Spinal cord (tissue), 10 donors: Measurements from ENCODE around the gene MICA. TPM values are rescaled to one million over a fixed set of nuclear protein-coding genes. Genes with fewer than 3 reads are reported as not detected.

Experiments used
- DNase-seq, 6 donors: peaks; one replicate each; pipeline versions ENCODE4 v3.0.0 to v3.0.0-alpha.2; 2013 to 2015; ENCODE audit warnings: low spot score in 6 of 6, low read depth in 4 of 6
- H3K27ac ChIP-seq: one replicate; pipeline ENCODE4 v1.5.1; 2013; ENCODE audit warnings: low read depth, low read length, control low read depth
- H3K27me3 ChIP-seq: one replicate; pipeline ENCODE4 v1.6.1; 2013; ENCODE audit warnings: low read length; ENCODE audit not compliant: control insufficient read depth, insufficient read depth
- H3K36me3 ChIP-seq: one replicate; pipeline ENCODE4 v1.6.1; 2013; ENCODE audit warnings: low read length; ENCODE audit not compliant: control insufficient read depth, insufficient read depth
- H3K4me1 ChIP-seq: one replicate; pipeline ENCODE4 v1.6.1; 2013; ENCODE audit warnings: low read length; ENCODE audit not compliant: control insufficient read depth, insufficient read depth
- H3K4me3 ChIP-seq: one replicate; pipeline ENCODE4 v1.5.1; 2013; ENCODE audit warnings: low read depth, low read length, control low read depth
- H3K9me3 ChIP-seq: one replicate; pipeline ENCODE4 v1.6.1; 2013; ENCODE audit warnings: low read length; ENCODE audit not compliant: control insufficient read depth, insufficient read depth
- WGBS: methylation state at CpG from one replicate; pipeline ENCODE4 v1.1.5; 2013; ENCODE audit warnings: missing lambda C conversion rate; ENCODE audit not compliant: insufficient coverage; 5-methylcytosine and 5-hydroxymethylcytosine counted together
- long read RNA-seq, 4 donors: transcript quantifications; one replicate each; lab custom pipeline, GENCODE V29; 2026
- polyA plus RNA-seq, 2 donors: library from polyadenylated mRNA; unstranded; fragments of 120-200 nt; gene quantifications; one replicate each; pipeline ENCODE4 v1.2.1, GENCODE V29; 2013; ENCODE audit not compliant: insufficient read length in 2 of 2
- total RNA-seq, 2 donors: library from RNA; depleted of rRNA in 1 of 2; stranded (reverse); fragments of 120-200 nt in 1 of 2; fragments of >200 nt in 1 of 2; gene quantifications; one replicate each; pipeline versions ENCODE4 v1.2.3 to v1.2.4, GENCODE V29; 2013 to 2014
- donor health status: healthy.

MICA gene
- total RNA-seq (10 to 100 TPM in 1 of 2 donors, 1 to 10 TPM in 1; 5.9 to 23.6 TPM), polyA plus RNA-seq (1 to 10 TPM; 4.2 to 6.0 TPM)
- long read RNA-seq, donor 1, partial matches to known transcripts: 0 of 1 reads
- long read RNA-seq, donor 1, other reads (novel, unspliced or antisense): 0 of 1 reads
- long read RNA-seq, donor 2, partial matches to known transcripts: 0 of 1 reads
- long read RNA-seq, donor 2, other reads (novel, unspliced or antisense): 0 of 1 reads
- long read RNA-seq, donor 3, partial matches to known transcripts: 0 of 2 reads
- long read RNA-seq, donor 3, other reads (novel, unspliced or antisense): 0 of 2 reads
- long read RNA-seq, donor 4, partial matches to known transcripts: 0 of 2 reads
- long read RNA-seq, donor 4, other reads (novel, unspliced or antisense): 0 of 2 reads

DNA sequence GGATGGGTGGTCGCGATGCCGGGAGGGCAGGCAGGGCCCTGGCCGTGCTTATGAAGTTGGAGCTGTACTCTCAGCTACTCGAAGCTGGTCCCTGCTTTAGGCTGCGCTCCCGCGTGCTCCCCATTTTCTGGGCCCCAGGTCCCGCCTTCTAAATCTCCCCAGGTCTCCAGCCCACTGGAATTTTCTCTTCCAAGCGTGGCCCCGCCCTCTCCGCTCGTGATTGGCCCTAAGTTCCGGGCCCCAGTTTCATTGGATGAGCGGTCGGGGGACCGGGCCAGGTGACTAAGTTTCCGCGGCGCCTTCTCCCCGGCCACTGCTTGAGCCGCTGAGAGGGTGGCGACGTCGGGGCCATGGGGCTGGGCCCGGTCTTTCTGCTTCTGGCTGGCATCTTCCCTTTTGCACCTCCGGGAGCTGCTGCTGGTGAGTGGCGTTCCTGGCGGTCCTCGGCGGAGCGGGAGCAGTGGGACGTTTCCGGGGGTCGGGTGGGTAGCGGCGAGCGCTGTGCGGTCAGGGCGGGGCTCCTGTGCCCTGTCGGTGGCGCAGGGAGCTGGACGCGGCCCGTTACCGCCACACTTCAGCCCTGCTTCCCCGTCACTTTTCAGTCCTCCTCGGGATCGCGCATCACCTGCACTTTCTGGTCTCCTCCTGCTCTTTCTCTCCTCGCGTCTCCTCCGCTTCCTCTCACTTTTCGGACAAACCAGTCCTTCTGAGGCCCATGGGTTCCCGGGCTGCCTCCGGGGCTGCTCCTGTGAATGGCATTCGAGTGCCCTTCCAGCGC, at the start of gene MICA:
Gene MICA, plus strand, starts transcription at position 313 of the 778 bp plus-strand sequence. Its CDS starts 38 bp downstream, at position 351.
- Histone ChIP-seq H3K4me1 (peaks cover 38% of the 10 kb centered on the region), H3K27me3 (peaks cover 49% of the 10 kb centered on the region), H3K9me3 (no peaks in the 10 kb centered on the region), H3K4me3 (peak within 1 kb of the TSS; percentile 67), H3K27ac (peak within 1 kb of the TSS; percentile 85), H3K36me3 (no peaks in the 10 kb centered on the region)
- DNase-seq: peak in 5 of 6 donors; percentile 36 to 88 (median 47)
- 0% methylated on average over 58 of the region's 58 CpGs for WGBS

DNA sequence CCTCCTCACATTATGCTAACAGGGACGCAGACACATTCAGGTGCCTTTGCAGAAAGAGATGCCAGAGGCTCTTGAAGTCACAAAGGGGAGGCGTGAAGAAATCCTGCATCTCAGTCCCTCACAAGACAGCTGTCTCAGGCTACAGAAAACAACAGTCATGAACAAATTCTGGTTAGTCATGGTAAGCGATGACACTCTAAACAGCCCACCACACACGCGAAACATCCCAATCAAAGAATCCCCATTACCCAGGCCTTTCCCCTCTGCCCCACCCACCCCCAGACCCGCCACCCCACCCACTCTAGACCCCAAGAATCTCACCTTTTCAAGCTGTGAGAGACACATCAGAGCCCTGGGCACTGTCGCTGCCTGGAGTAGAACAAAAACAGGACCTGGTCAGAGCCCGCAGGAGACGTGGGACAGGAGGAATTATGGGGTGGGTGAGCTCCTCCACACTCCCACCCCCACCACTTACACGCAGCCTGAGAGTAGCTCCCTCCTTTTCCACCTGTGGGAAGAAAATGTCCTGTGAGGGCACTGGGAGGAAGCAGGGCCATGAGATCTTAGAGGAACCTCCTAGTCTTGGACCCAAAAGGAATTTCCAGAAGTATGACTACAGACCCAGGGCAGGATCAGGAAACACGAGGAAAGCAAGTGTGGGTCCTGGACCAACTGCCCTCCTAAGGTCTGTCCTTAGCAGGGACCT, 49.1 kb upstream of the MICA start:
- no peak for DNase-seq
- 94% methylated on average over 1 of the region's 11 CpGs for WGBS
- Histone ChIP-seq H3K4me1 (peaks cover 10% of the 10 kb centered on the region), H3K9me3 (no peaks in the 10 kb centered on the region), H3K4me3 (no peak overlapping the region), H3K27me3 (peaks cover 14% of the 10 kb centered on the region), H3K27ac (no peak overlapping the region), H3K36me3 (no peaks in the 10 kb centered on the region)

DNA sequence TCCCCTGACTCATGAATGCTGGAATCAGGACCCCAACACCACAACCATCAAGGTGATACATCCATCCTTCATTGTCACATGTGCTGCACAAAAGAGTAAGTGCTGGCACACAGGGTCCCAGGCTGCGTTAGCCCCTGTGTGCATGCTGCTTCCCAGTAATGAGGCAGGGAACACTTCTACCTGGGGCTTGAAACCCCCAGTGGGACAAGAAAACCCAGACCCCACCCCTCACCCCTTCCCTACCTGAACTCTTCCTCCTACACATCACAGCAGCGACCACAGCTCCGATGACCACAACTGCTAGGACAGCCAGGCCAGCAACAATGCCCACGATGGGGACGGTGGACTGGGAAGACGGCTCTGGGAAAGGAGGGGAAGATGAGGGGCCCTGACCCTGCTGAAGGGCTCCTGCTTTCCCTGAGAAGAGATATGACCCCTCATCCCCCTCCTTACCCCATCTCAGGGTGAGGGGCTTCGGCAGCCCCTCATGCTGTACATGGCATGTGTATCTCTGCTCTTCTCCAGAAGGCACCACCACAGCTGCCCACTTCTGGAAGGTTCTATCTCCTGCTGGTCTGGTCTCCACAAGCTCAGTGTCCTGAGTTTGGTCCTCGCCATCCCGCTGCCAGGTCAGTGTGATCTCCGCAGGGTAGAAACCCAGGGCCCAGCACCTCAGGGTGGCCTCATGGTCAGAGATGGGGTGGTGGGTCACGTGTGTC, 48.4 kb upstream of the MICA start:
- H3K27me3 ChIP-seq: peaks cover 16% of the 10 kb centered on the region
- peaks cover 10% of the 10 kb centered on the region for H3K4me1 ChIP-seq
- no peak for DNase-seq
- no peak overlapping the region for H3K4me3 ChIP-seq
- H3K27ac ChIP-seq: no peak overlapping the region
- no peaks in the 10 kb centered on the region for H3K9me3 ChIP-seq
- 88% methylated on average over 6 of the region's 11 CpGs for WGBS
- H3K36me3 ChIP-seq: no peaks in the 10 kb centered on the region

DNA sequence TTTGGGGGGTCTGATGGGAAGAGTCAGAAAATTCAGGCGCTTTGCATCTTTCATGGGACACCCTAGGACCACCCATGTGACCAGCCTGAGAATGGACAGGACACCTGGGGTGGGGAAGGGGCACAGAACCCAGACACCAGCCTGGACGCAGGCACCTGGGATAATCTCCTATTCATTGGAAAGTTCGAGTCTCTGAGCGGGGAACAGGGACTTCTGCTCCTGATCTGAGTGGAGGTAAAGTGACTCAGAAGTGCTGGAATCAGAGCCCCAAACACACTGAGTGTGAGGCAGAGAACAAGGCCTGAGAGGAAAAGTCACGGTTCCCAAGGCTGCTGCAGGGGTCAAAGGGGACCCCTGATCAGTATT, 47.8 kb upstream of the MICA start:
- Histone ChIP-seq H3K9me3 (no peaks in the 10 kb centered on the region), H3K27me3 (peaks cover 20% of the 10 kb centered on the region), H3K36me3 (no peaks in the 10 kb centered on the region), H3K27ac (no peak overlapping the region), H3K4me3 (no peak overlapping the region), H3K4me1 (peaks cover 10% of the 10 kb centered on the region)
- 89% methylated on average over 3 of the region's 5 CpGs for WGBS
- no peak for DNase-seq

DNA sequence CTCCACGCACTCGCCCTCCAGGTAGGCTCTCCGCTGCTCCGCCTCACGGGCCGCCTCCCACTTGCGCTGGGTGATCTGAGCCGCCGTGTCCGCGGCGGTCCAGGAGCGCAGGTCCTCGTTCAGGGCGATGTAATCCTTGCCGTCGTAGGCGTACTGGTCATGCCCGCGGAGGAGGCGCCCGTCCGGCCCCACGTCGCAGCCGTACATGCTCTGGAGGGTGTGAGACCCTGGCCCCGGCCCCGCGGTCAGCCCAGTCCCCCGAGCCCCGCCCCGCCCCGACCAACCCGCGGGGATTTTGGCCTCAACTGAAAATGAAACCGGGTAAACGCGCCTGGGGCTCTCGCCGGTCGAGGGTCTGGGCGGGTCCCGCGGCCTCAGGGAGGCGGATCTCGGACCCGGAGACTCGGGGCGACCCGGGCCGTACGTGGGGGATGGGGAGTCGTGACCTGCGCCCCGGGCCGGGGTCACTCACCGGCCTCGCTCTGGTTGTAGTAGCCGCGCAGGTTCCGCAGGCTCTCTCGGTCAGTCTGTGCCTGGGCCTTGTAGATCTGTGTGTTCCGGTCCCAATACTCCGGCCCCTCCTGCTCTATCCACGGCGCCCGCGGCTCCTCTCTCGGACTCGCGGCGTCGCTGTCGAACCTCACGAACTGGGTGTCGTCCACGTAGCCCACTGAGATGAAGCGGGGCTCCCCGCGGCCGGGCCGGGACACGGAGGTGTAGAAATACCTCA, 47.0 kb upstream of the MICA start:
- Histone ChIP-seq H3K9me3 (no peaks in the 10 kb centered on the region), H3K27me3 (peaks cover 20% of the 10 kb centered on the region), H3K27ac (no peak overlapping the region), H3K36me3 (no peaks in the 10 kb centered on the region), H3K4me1 (peaks cover 10% of the 10 kb centered on the region), H3K4me3 (peak overlapping the region; percentile 50)
- WGBS: 2% methylated on average over 62 of the region's 83 CpGs
- peak in 1 of 6 donors; percentile 17 for DNase-seq

DNA sequence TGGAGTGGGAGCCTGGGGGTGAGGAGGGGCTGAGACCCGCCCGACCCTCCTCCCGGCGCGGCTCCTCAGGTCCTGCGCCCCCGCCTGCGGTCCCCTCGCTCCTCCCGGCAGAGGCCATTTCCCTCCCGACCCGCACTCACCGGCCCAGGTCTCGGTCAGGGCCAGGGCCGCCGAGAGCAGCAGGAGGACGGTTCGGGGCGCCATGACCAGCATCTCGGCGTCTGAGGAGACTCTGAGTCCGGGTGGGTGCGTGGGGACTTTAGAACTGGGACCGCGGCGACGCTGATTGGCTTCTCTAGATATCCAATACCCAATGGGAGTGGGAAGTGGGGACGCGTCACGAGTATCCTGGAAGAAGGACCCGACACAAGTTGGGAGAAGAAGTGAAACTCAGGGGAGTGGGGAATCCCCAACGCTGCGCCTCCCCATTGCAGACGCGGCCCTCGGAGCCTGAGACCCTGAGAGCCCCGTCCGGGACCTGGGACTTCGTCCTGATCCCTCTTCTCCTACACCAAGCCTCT, 46.4 kb upstream of the MICA start, which contains the start of gene HLA-B:
Gene HLA-B, minus strand, starts transcription at position 234 of the 521 bp plus-strand sequence. Its CDS starts 21 bp downstream, at position 213.
- under 1% methylated on average over 21 of the region's 39 CpGs for WGBS
- peaks cover 20% of the 10 kb centered on the region for H3K27me3 ChIP-seq
- H3K27ac ChIP-seq: no peak within 1 kb of the TSS
- DNase-seq: peak; percentile 54 to 93 (median 71)
- peaks cover 10% of the 10 kb centered on the region for H3K4me1 ChIP-seq
- no peaks in the 10 kb centered on the region for H3K9me3 ChIP-seq
- peak within 1 kb of the TSS; percentile 50 for H3K4me3 ChIP-seq
- H3K36me3 ChIP-seq: no peaks in the 10 kb centered on the region

DNA sequence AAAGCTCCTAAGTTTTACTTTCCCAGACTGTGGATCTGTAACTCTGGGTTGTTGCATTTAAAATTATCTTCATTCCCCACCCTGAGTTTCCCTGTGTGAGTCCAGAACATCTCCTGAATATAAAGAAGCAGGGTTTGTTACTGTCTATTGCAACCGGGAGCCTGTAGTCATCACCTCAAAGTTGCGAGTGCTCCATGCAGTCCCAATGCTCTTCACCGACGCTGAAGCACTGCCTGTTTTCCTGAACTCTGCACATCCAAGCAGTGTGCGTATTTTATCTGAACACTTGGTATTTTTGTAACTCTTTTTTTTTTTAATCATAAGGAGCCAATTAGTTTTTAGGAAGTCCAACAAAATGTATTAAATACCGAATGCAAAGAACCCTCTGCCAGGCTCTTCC, 45.5 kb upstream of the MICA start:
- WGBS: 31% methylated on average over 5 of the region's 6 CpGs
- H3K27me3 ChIP-seq: peaks cover 24% of the 10 kb centered on the region
- H3K27ac ChIP-seq: no peak overlapping the region
- no peaks in the 10 kb centered on the region for H3K9me3 ChIP-seq
- no peaks in the 10 kb centered on the region for H3K36me3 ChIP-seq
- no peak for DNase-seq
- H3K4me1 ChIP-seq: peaks cover 10% of the 10 kb centered on the region
- H3K4me3 ChIP-seq: no peak overlapping the region

DNA sequence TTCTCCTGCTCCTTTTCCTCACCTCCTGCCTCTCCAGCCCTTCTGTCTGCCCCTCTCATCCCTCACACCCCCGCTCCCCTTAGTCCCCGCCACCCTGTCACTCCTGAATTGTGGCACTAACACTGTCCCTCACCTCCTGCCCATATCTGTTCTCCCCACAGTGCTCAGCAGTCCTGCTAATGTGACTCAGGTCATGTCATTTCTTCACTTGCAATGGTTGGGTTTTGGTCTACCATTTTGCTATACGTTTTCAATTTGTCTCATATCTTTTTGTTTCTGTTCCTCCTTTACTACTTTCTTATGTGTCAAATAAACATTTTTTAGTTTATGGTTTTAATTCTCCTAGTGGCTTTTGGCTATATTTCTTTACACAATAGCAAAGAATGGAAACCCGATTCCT, 45.1 kb upstream of the MICA start:
- DNase-seq: no peak
- Histone ChIP-seq H3K9me3 (no peaks in the 10 kb centered on the region), H3K27me3 (peaks cover 25% of the 10 kb centered on the region), H3K36me3 (no peaks in the 10 kb centered on the region), H3K27ac (no peak overlapping the region), H3K4me3 (no peak overlapping the region), H3K4me1 (peaks cover 10% of the 10 kb centered on the region)
- WGBS: no CpG with 5 or more reads among the region's 4 CpGs
